ENCODE measurements around the gene GPX5.

DNA sequence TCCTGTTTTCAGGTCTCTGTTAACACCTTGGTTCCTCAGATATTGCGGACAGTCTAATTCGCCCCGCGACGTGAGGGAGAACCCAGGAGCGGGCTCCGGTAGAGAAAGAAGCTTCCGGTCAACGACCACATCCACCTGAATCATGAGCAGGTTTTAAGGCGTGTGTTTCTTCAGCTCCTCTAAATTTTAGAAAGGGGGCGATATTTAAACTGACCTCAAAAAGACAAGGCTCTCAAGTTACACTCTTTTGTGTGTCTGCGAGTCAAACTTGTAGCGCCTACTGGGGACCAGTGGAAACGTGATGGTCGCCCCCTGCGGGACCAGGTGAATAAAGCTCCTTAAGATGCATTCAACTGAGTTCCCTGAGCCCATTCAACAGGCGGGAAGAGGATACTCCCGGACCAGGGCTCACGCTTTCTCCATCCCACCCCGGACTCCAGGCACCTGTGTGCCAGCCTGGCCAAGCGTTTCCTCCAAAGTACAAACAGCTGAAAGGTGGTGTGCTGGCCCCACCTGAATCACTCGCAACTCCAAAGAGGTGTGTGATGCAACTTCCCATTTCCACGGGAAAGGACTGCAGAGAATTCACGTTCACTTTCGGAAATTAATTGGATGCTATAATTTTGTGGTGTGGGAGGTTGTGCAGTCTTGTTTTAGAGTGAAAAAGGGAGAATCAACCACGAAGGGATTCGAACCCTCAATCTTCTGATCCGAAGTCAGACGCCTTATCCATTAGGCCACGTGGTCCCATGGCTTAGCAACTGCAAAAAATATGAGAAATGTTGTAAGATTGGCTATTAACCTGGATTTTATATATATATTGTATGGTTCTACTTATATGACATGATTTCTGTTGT is 17.0 kb downstream of the GPX5 start:
- TF ChIP-seq, protein P1, sequence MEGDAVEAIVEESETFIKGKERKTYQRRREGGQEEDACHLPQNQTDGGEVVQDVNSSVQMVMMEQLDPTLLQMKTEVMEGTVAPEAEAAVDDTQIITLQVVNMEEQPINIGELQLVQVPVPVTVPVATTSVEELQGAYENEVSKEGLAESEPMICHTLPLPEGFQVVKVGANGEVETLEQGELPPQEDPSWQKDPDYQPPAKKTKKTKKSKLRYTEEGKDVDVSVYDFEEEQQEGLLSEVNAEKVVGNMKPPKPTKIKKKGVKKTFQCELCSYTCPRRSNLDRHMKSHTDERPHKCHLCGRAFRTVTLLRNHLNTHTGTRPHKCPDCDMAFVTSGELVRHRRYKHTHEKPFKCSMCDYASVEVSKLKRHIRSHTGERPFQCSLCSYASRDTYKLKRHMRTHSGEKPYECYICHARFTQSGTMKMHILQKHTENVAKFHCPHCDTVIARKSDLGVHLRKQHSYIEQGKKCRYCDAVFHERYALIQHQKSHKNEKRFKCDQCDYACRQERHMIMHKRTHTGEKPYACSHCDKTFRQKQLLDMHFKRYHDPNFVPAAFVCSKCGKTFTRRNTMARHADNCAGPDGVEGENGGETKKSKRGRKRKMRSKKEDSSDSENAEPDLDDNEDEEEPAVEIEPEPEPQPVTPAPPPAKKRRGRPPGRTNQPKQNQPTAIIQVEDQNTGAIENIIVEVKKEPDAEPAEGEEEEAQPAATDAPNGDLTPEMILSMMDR (conservative IDR thresholded peaks at IDR 0.05; ENCODE audit: low read depth, low read length): peak; percentile 58
- no peak for TF ChIP-seq EZH2 (IDR thresholded peaks at IDR 0.05; ENCODE audit: borderline replicate concordance, low read depth, low read length, poor library complexity, severe bottlenecking)
